H9 (cell line): Measurements from ENCODE around the gene ZNF414. TPM values are rescaled to one million over a fixed set of nuclear protein-coding genes. Genes with fewer than 3 reads are reported as not detected.

ENCODE experiments used
- DNase-seq: peaks from one replicate; pipeline ENCODE4 v3.0.0-alpha.2; 2017
- H2AFZ ChIP-seq: one replicate; pipeline ENCODE4 v1.6.1; 2013; ENCODE audit warnings: mild to moderate bottlenecking, low read length, control low read depth, moderate library complexity
- H2AK5ac ChIP-seq: 2 replicates; pipeline ENCODE4 v1.6.1; 2013; ENCODE audit warnings: low read length, control low read depth, mixed read lengths; ENCODE audit not compliant: insufficient read length
- H2BK120ac ChIP-seq: one replicate; pipeline ENCODE4 v1.6.1; 2013; ENCODE audit warnings: low read depth, mild to moderate bottlenecking, low read length, control low read depth, inconsistent platforms; ENCODE audit not compliant: poor library complexity, severe bottlenecking
- H2BK12ac ChIP-seq: 2 replicates; pipeline ENCODE4 v1.6.1; 2013; ENCODE audit warnings: low read length, control low read depth, mixed read lengths, low read depth; ENCODE audit not compliant: insufficient read length
- H2BK15ac ChIP-seq: 2 replicates; pipeline ENCODE4 v1.6.1; 2013; ENCODE audit warnings: low read depth, low read length, control low read depth
- H2BK20ac ChIP-seq: one replicate; pipeline ENCODE4 v1.6.1; 2013; ENCODE audit warnings: low read depth, mild to moderate bottlenecking, low read length, control low read depth, inconsistent platforms; ENCODE audit not compliant: poor library complexity, severe bottlenecking
- H2BK5ac ChIP-seq: 2 replicates; pipeline ENCODE4 v1.6.1; 2013; ENCODE audit warnings: low read length, control low read depth, mixed read lengths; ENCODE audit not compliant: insufficient read length
- H3K14ac ChIP-seq: 2 replicates; pipeline ENCODE4 v1.6.1; 2013; ENCODE audit warnings: low read length, control low read depth; ENCODE audit not compliant: insufficient read depth
- H3K18ac ChIP-seq: 2 replicates; pipeline ENCODE4 v1.6.1; 2013; ENCODE audit warnings: low read depth, mild to moderate bottlenecking, mixed read lengths, low read length, control low read depth; ENCODE audit not compliant: insufficient read length
- H3K23ac ChIP-seq: 2 replicates; pipeline ENCODE4 v1.6.1; 2013; ENCODE audit warnings: low read length, control low read depth, mixed read lengths, low read depth; ENCODE audit not compliant: insufficient read length
- H3K23me2 ChIP-seq: 2 replicates; pipeline ENCODE4 v1.6.1; 2013; ENCODE audit warnings: low read depth, mild to moderate bottlenecking, mixed read lengths, low read length, control low read depth; ENCODE audit not compliant: insufficient read length, poor library complexity, severe bottlenecking
- H3K27ac ChIP-seq: 2 replicates; pipeline ENCODE4 v1.5.1; 2013; ENCODE audit warnings: low read length, control low read depth, mixed read lengths, low read depth; ENCODE audit not compliant: insufficient read length
- H3K27me3 ChIP-seq: 2 replicates; pipeline ENCODE4 v1.6.1; 2013; ENCODE audit warnings: low read length, control low read depth, inconsistent platforms; ENCODE audit not compliant: insufficient read depth
- H3K4ac ChIP-seq: 2 replicates; pipeline ENCODE4 v1.6.1; 2013; ENCODE audit warnings: low read depth, mild to moderate bottlenecking, control low read depth, inconsistent platforms, low read length, moderate library complexity
- H3K4me1 ChIP-seq: 2 replicates; pipeline ENCODE4 v1.6.1; 2013; ENCODE audit warnings: low read length, control low read depth, inconsistent platforms; ENCODE audit not compliant: insufficient read depth
- H3K4me2 ChIP-seq: 2 replicates; pipeline ENCODE4 v1.6.1; 2013; ENCODE audit warnings: low read length, control low read depth, mixed read lengths; ENCODE audit not compliant: insufficient read length, insufficient read depth
- H3K56ac ChIP-seq: 2 replicates; pipeline ENCODE4 v1.6.1; 2013; ENCODE audit warnings: low read depth, mild to moderate bottlenecking, mixed read lengths, low read length, control low read depth; ENCODE audit not compliant: insufficient read length
- H3K79me1 ChIP-seq: 2 replicates; pipeline ENCODE4 v1.6.1; 2013; ENCODE audit warnings: low read depth, mild to moderate bottlenecking, moderate library complexity, low read length, control low read depth, inconsistent platforms; ENCODE audit not compliant: insufficient read depth, poor library complexity, severe bottlenecking
- H3K79me2 ChIP-seq: 2 replicates; pipeline ENCODE4 v1.6.1; 2013; ENCODE audit warnings: low read length, control low read depth, inconsistent platforms; ENCODE audit not compliant: insufficient read depth
- H3K9ac ChIP-seq: 2 replicates; pipeline ENCODE4 v1.6.1; 2013; ENCODE audit warnings: low read length, control low read depth, mixed read lengths; ENCODE audit not compliant: insufficient read length; ENCODE audit errors: extremely low read depth
- H3K9me3 ChIP-seq: one replicate; pipeline ENCODE4 v1.6.1; 2013; ENCODE audit warnings: low read depth, low read length, inconsistent platforms; ENCODE audit not compliant: control insufficient read depth
- H3T11ph ChIP-seq: one replicate; pipeline ENCODE4 v1.6.1; 2013; ENCODE audit warnings: mild to moderate bottlenecking, low read length, control low read depth, inconsistent platforms
- H4K20me1 ChIP-seq: one replicate; pipeline ENCODE4 v1.6.1; 2013; ENCODE audit not compliant: control insufficient read depth, insufficient read length, insufficient read depth
- H4K5ac ChIP-seq: 2 replicates; pipeline ENCODE4 v1.6.1; 2013; ENCODE audit warnings: low read depth, mild to moderate bottlenecking, mixed read lengths, low read length, control low read depth; ENCODE audit not compliant: insufficient read length
- H4K8ac ChIP-seq: replicated peaks from 2 replicates; pipeline ENCODE4 v1.6.1; 2013; ENCODE audit warnings: low read length, control low read depth, mixed read lengths, low read depth; ENCODE audit not compliant: insufficient read length
- H4K91ac ChIP-seq: 2 replicates; pipeline ENCODE4 v1.6.1; 2013; ENCODE audit warnings: low read depth, mild to moderate bottlenecking, moderate library complexity, mixed read lengths, low read length, control low read depth; ENCODE audit not compliant: insufficient read length
- H3K27ac Mint-ChIP-seq, 3 experiments: 2 replicates in 2 of 3; 3 replicates in 1 of 3; pipeline ENCODE4 v1.8.0; 2020 to 2021; ENCODE audit warnings: mixed read lengths in 3 of 3, mild to moderate bottlenecking in 1 of 3, moderate library complexity in 1 of 3
- H3K27me3 Mint-ChIP-seq: 2 replicates; pipeline ENCODE4 v1.8.0; 2021; ENCODE audit warnings: low read depth, mild to moderate bottlenecking, moderate library complexity, mixed read lengths
- H3K36me3 Mint-ChIP-seq, 3 experiments: 2 replicates in 2 of 3; 3 replicates in 1 of 3; pipeline ENCODE4 v1.8.0; 2020 to 2021; ENCODE audit warnings: low read depth in 3 of 3, mixed read lengths in 3 of 3; ENCODE audit not compliant: insufficient read depth in 1 of 3
- H3K4me1 Mint-ChIP-seq, 2 experiments: 2 replicates each; pipeline ENCODE4 v1.8.0; 2020; ENCODE audit warnings: mixed read lengths in 2 of 2
- H3K4me3 Mint-ChIP-seq, 2 experiments: 2 replicates in 1 of 2; 3 replicates in 1 of 2; pipeline ENCODE4 v1.8.0; 2020 to 2021; ENCODE audit warnings: mild to moderate bottlenecking in 2 of 2, mixed read lengths in 2 of 2, moderate library complexity in 1 of 2
- H3K9me3 Mint-ChIP-seq, 2 experiments: 2 replicates in 1 of 2; 3 replicates in 1 of 2; pipeline ENCODE4 v1.8.0; 2020; ENCODE audit warnings: mild to moderate bottlenecking in 2 of 2, mixed read lengths in 2 of 2, moderate library complexity in 1 of 2
- CTCF ChIP-seq: fragments of 200-600 bp; sonication (generic); conservative IDR thresholded peaks from 3 replicates; pipeline ENCODE4 v1.8.0; 2021; ENCODE audit warnings: antibody characterized with exemption, mild to moderate bottlenecking
- WGBS: extraction: QIAGEN DNeasy Blood & Tissue Kit; methylation state at CpG from one replicate; pipeline ENCODE4 v1.1.7; 2013; ENCODE audit warnings: missing lambda C conversion rate, low lambda C conversion rate, mixed read lengths; ENCODE audit not compliant: insufficient read length; ENCODE audit errors: extremely low coverage; 5-methylcytosine and 5-hydroxymethylcytosine counted together
- total RNA-seq: library from RNA; stranded (reverse); gene quantifications from 2 replicates; pipeline ENCODE4 v1.2.1, GENCODE V29; 2021

The ZNF414 gene
- total RNA-seq, 1 experiment from 2014 or later: 29.3 TPM

- Histone ChIP-seq H3T11ph (no peak overlapping the region), H3K9me3 (no peaks in the 10 kb centered on the region), H2BK5ac (no peak overlapping the region), H4K5ac (no peak overlapping the region), H3K4me2 (no peak overlapping the region), H3K23me2 (peaks cover 5% of the 10 kb centered on the region), H4K20me1 (no peaks in the 10 kb centered on the region), H3K4ac (no peak overlapping the region), H3K56ac (no peak overlapping the region), H2AFZ (no peak overlapping the region), H3K18ac (no peak overlapping the region), H3K9ac (no peak overlapping the region), H2BK20ac (no peak overlapping the region), H2BK12ac (no peak overlapping the region), H3K27ac (no peak overlapping the region), H2BK120ac (no peak overlapping the region), H3K27me3 (no peaks in the 10 kb centered on the region), H2AK5ac (no peak overlapping the region), H3K4me1 (no peaks in the 10 kb centered on the region), H3K79me2 (no peaks in the 10 kb centered on the region), H4K8ac (no peak overlapping the region), H2BK15ac (no peak overlapping the region), H3K14ac (no peak overlapping the region; the same call in 1 of the 2 replicates), H3K23ac (no peak overlapping the region), H4K91ac (no peak overlapping the region), H3K79me1 (no peaks in the 10 kb centered on the region)
- Mint-ChIP-seq H3K27me3 (peaks cover 3% of the 10 kb centered on the region), H3K4me3 (no peak overlapping the region; a peak in 1 of 5 replicates), H3K27ac (no peak overlapping the region), H3K36me3 (no peaks in the 10 kb centered on the region; a peak in 1 of 7 replicates), H3K9me3 (no peaks in the 10 kb centered on the region), H3K4me1 (peaks cover 12 to 29% of the 10 kb centered on the region in 2 experiments)
- no peak for TF ChIP-seq CTCF
- WGBS: no CpG with 5 or more reads among the region's 6 CpGs
- DNase-seq: no peak
These were observed 12.5 kb downstream of the ZNF414 start for GRCh38 chr19:8501516-8501915.
